Renal cortex interstitium (tissue), 15 donors: ENCODE data around the gene ARMC12. TPM values are rescaled to one million over a fixed set of nuclear protein-coding genes. Genes with fewer than 3 reads are reported as not detected.
"Not testable (repeated sequence)": the region's sequence is repeated elsewhere in the genome, so short reads cannot be mapped to it uniquely, and the experiment has no call there.

ENCODE experiments used
- DNase-seq, 11 donors: peaks; one replicate each; pipeline ENCODE4 v3.0.0-alpha.2; 2013; ENCODE audit warnings: low read depth in 9 of 11, low spot score in 4 of 11; ENCODE audit errors: extremely low read depth in 1 of 11
- long read RNA-seq, 16 experiments: transcript quantifications; one replicate each; lab custom pipeline, GENCODE V29; 2026
- polyA plus RNA-seq, 3 donors: library from polyadenylated mRNA; unstranded; fragments of 120-200 nt; gene quantifications; one replicate each; pipeline ENCODE4 v1.2.1, GENCODE V29; 2013; ENCODE audit not compliant: insufficient read length in 3 of 3

Gene ARMC12
- 1 to 10 TPM in 2 of 3 donors, under 1 TPM in 1; 0.87 to 1.7 (median 1.3) TPM for polyA plus RNA-seq
- long read RNA-seq, donor 1 = 0 reads
- long read RNA-seq, donor 2 = 0 reads
- long read RNA-seq, donor 3 = 0 reads
- long read RNA-seq, donor 4 = 0 reads
- long read RNA-seq, donor 5 = 0 reads
- long read RNA-seq, donor 6 = 0 reads
- long read RNA-seq, donor 7 = 0 reads
- long read RNA-seq, donor 8 = 0 reads
- long read RNA-seq, donor 9 = 0 reads
- long read RNA-seq, donor 10 = 0 reads
- long read RNA-seq, donor 11 = 0 reads
- long read RNA-seq, donor 12 = 0 reads
- long read RNA-seq, donor 13 = 0 reads
- long read RNA-seq, donor 14 = 0 reads
- long read RNA-seq, donor 15 = 0 reads
- long read RNA-seq, donor 16 = 0 reads

- no peak for DNase-seq
These were observed at the start of gene ARMC12 for GRCh38 chr6:35736982-35737412. ARMC12 (plus strand) TSS chr6:35737032; CDS start chr6:35737109, 77 bp downstream.

- DNase-seq = peak in 8 of 11 donors; percentile 21 to 43 (median 32)
These were observed 48.9 kb upstream of the ARMC12 start for GRCh38 chr6:35687658-35688604.

- peak; percentile 57 to 85 (median 78) for DNase-seq
These were observed 48.1 kb upstream of the ARMC12 start, which contains the start of gene FKBP5 for GRCh38 chr6:35688605-35689322. FKBP5 (minus strand) TSS chr6:35688915; CDS start chr6:35642824, 46,091 bp downstream.

- DNase-seq = not testable (repeated sequence)
These were observed 46.8 kb upstream of the ARMC12 start for GRCh38 chr6:35690006-35690405.

- DNase-seq = no peak
These were observed 46.3 kb upstream of the ARMC12 start for GRCh38 chr6:35690484-35690883.

GRCh38 chr6:35691027-35691824 is 45.6 kb upstream of the ARMC12 start:
- DNase-seq = no peak

- no peak for DNase-seq
These were observed 42.4 kb upstream of the ARMC12 start for GRCh38 chr6:35694462-35694861.

- not testable (repeated sequence) for DNase-seq
These were observed 38.4 kb upstream of the ARMC12 start for GRCh38 chr6:35698430-35698829.

GRCh38 chr6:35698858-35699257 is 38.0 kb upstream of the ARMC12 start:
- DNase-seq = no peak

GRCh38 chr6:35703554-35703953 is 33.3 kb upstream of the ARMC12 start:
- no peak for DNase-seq

GRCh38 chr6:35706468-35706867 is 30.4 kb upstream of the ARMC12 start:
- DNase-seq = no peak

- no peak for DNase-seq
These were observed 29.0 kb upstream of the ARMC12 start for GRCh38 chr6:35707714-35708407.

- no peak for DNase-seq
These were observed 28.2 kb upstream of the ARMC12 start for GRCh38 chr6:35708585-35708984.

- no peak for DNase-seq
These were observed 26.5 kb upstream of the ARMC12 start for GRCh38 chr6:35710241-35710847.

GRCh38 chr6:35711731-35712130 is 25.1 kb upstream of the ARMC12 start:
- DNase-seq = no peak

- no peak for DNase-seq
These were observed 23.6 kb upstream of the ARMC12 start for GRCh38 chr6:35713006-35713767.

- DNase-seq = no peak
These were observed 20.0 kb upstream of the ARMC12 start for GRCh38 chr6:35716798-35717197.
